Peyer's patch (tissue), 4 donors: ENCODE results near the gene ADPRM. TPM values are rescaled to one million over a fixed set of nuclear protein-coding genes. Genes with fewer than 3 reads are reported as not detected.

Source experiments
- DNase-seq, 3 donors: peaks; one replicate each; pipeline ENCODE4 v3.0.0-alpha.2; 2017 to 2019
- H3K27ac ChIP-seq, 4 donors: fragments of 200-600 bp; sonication (generic); one replicate each; pipeline ENCODE4 v1.5.1; 2016 to 2019
- H3K27me3 ChIP-seq, 2 donors: fragments of 200-600 bp; sonication (generic); one replicate each; pipeline ENCODE4 v1.5.1; 2019
- H3K36me3 ChIP-seq, 3 donors: fragments of 200-600 bp; sonication (generic); one replicate each; pipeline ENCODE4 v1.5.1; 2016 to 2019
- H3K4me1 ChIP-seq, 4 donors: fragments of 200-600 bp; sonication (generic); one replicate each; pipeline ENCODE4 v1.5.1; 2016 to 2019
- H3K4me3 ChIP-seq, 4 donors: fragments of 200-600 bp; sonication (generic); 1 replicate in 3 of 4; 2 replicates in 1 of 4; pipeline ENCODE4 v1.5.1; 2016 to 2019; ENCODE audit warnings: mild to moderate bottlenecking in 1 of 4
- H3K9me3 ChIP-seq, 4 donors: fragments of 200-600 bp; sonication (generic); one replicate each; pipeline ENCODE4 v1.5.1; 2016 to 2019; ENCODE audit warnings: mild to moderate bottlenecking in 1 of 4
- POLR2A ChIP-seq, 2 donors: fragments of 450-650 bp; IDR thresholded peaks; one replicate each; pipeline ENCODE4 v1.5.1; 2017; ENCODE audit warnings: antibody characterized with exemption in 2 of 2, mild to moderate bottlenecking in 2 of 2, moderate library complexity in 2 of 2
- total RNA-seq, 4 donors: library from RNA; depleted of rRNA; stranded (reverse); fragments of >200 nt; gene quantifications; one replicate each; pipeline ENCODE4 v1.1.0, GENCODE V29; 2016
- TF ChIP-seq, protein P1 (sequence below), 6 experiments: fragments of 450-650 bp in 4 of 6; fragments of 200-600 bp in 2 of 6; sonication (generic) in 1 of 6; IDR thresholded peaks; one replicate each; pipeline ENCODE4 v1.5.1; 2017 to 2019; ENCODE audit warnings: antibody characterized with exemption in 6 of 6, mild to moderate bottlenecking in 3 of 6, moderate library complexity in 1 of 6

The ADPRM gene
- total RNA-seq, 4 donors from 2014 or later = 6.5 to 20.6 (median 14.0) TPM

DNA sequence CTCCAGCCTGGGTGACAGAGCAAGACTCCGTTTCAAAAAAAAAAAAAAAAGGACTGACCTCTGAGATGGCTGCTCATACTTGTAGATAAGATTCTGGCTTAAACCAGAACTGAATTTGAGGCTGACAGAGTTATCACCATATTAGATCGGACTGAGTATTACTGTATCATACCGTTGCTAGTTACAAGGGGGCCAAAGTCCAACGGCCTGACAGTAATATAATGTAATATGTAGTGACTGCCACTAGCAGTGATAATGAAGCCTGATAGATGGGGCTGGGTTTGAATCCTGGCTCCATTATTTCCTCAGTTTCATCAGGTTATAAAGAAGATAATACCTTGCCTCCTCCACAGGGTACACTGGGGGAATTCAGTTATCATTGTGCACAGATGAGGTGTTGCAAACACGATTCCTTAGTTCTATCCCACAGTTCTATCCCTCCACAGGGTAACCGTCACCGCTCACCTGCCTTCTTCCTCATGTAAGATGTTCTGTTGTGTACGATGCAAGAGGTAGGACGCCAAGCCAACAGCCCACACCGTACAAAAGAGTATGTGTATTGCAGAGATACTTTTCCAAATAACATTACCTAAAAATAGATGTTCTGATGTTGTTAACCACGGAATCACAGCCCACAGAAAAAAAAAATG is 27.3 kb downstream of the ADPRM start:
- Histone ChIP-seq H3K4me1 (peaks cover 0 to 9% (median 2%) of the 10 kb centered on the region in 4 donors), H3K36me3 (peaks cover 0 to 19% (median 0%) of the 10 kb centered on the region in 3 donors), H3K27me3 (no peaks in the 10 kb centered on the region), H3K9me3 (no peaks in the 10 kb centered on the region), H3K4me3 (no peak overlapping the region), H3K27ac (peak overlapping the region in 3 of 4 donors; percentile 52 to 92 (median 79))
- TF ChIP-seq, protein P1, sequence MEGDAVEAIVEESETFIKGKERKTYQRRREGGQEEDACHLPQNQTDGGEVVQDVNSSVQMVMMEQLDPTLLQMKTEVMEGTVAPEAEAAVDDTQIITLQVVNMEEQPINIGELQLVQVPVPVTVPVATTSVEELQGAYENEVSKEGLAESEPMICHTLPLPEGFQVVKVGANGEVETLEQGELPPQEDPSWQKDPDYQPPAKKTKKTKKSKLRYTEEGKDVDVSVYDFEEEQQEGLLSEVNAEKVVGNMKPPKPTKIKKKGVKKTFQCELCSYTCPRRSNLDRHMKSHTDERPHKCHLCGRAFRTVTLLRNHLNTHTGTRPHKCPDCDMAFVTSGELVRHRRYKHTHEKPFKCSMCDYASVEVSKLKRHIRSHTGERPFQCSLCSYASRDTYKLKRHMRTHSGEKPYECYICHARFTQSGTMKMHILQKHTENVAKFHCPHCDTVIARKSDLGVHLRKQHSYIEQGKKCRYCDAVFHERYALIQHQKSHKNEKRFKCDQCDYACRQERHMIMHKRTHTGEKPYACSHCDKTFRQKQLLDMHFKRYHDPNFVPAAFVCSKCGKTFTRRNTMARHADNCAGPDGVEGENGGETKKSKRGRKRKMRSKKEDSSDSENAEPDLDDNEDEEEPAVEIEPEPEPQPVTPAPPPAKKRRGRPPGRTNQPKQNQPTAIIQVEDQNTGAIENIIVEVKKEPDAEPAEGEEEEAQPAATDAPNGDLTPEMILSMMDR (IDR thresholded peaks at IDR 0.05) = peak in 3 of 6 experiments; percentile 34 to 50 (median 43)
- no peak for TF ChIP-seq POLR2A (IDR thresholded peaks at IDR 0.05)
- DNase-seq = peak in 1 of 3 donors; percentile 92

DNA sequence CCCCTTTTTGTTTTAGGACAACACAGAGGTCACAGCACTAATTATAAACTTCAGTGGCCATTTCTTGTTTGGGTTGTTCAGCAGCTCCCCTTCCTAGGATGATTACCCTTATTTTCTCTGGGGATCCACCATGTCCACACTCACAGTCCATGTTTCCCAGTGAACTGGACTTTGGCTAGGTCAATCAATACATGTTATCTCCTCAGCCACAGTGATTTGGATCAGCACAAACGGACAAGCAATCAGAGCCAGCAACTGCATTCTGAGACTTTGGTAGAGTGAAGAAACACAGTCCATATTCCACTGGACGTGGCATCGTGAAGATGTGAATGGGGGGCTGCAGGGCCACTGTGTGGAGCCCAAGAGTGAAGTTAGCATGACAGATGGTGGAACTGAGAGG is 27.9 kb downstream of the ADPRM start:
- H3K9me3 ChIP-seq = no peaks in the 10 kb centered on the region
- H3K27me3 ChIP-seq = no peaks in the 10 kb centered on the region
- peaks cover 0 to 9% (median 2%) of the 10 kb centered on the region in 4 donors for H3K4me1 ChIP-seq
- peak in 1 of 2 donors; percentile 54 for TF ChIP-seq POLR2A (IDR thresholded peaks at IDR 0.05)
- TF ChIP-seq, protein P1 (IDR thresholded peaks at IDR 0.05) = no peak
- H3K27ac ChIP-seq = peak overlapping the region in 3 of 4 donors; percentile 42 to 74 (median 73)
- H3K4me3 ChIP-seq = no peak overlapping the region
- peaks cover 0 to 19% (median 0%) of the 10 kb centered on the region in 3 donors for H3K36me3 ChIP-seq
- DNase-seq = peak in 1 of 3 donors; percentile 63

DNA sequence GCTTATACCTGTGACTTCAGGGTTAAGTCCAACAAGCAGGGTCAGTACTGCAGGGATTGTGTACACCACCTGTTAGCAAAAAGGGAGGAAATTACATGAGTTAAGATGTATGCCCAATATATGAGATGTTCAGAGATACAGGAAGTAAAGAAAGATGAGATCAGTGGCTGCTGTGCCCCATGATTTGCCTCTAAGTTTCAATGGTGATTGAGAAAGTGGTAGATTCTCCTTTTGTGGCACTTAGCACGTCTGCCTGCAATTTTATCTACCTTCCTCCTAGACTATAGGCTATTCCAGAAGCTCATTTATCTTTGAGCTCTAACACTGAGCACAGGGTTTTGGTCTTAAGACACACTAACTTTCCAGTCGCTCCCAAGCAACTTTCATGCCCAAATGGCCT is 28.8 kb downstream of the ADPRM start:
- H3K36me3 ChIP-seq = peaks cover 0 to 10% (median 0%) of the 10 kb centered on the region in 3 donors
- peak overlapping the region in 3 of 4 donors; percentile 42 to 74 (median 73) for H3K27ac ChIP-seq

DNA sequence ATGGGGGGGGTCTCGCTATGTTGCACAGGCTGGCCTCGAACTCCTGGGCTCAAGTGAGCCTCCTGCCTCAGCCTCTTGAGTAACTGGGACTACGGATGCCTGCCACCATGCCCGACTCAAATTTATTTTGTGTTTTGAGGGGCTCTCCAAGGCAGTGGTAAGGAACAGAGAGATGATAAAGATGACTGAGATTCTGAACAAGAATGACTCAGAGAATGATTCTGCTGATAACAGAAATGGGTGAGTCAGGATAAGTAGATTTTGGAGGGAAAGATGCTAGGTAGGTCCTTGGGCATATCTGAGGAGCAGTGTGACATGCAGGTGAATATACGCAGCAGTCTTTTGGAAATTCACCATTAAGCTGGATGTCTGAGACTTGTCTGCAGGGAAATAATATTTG is 29.8 kb downstream of the ADPRM start:
- H3K27ac ChIP-seq = peak overlapping the region in 1 of 4 donors; percentile 74
- H3K9me3 ChIP-seq = no peaks in the 10 kb centered on the region
- TF ChIP-seq, protein P1 (IDR thresholded peaks at IDR 0.05) = no peak
- no peak for TF ChIP-seq POLR2A (IDR thresholded peaks at IDR 0.05)
- H3K36me3 ChIP-seq = peaks cover 0 to 3% (median 0%) of the 10 kb centered on the region in 3 donors
- no peaks in the 10 kb centered on the region for H3K27me3 ChIP-seq
- no peak overlapping the region for H3K4me3 ChIP-seq
- peaks cover 0 to 25% (median 5%) of the 10 kb centered on the region in 4 donors for H3K4me1 ChIP-seq
- DNase-seq = no peak

More for the DNA sequence above, 28.8 kb downstream of the ADPRM start:
- DNase-seq = no peak
- Histone ChIP-seq H3K4me3 (no peak overlapping the region), H3K9me3 (no peaks in the 10 kb centered on the region), H3K4me1 (peaks cover 0 to 16% (median 3%) of the 10 kb centered on the region in 4 donors), H3K27me3 (no peaks in the 10 kb centered on the region)
- TF ChIP-seq POLR2A (IDR thresholded peaks at IDR 0.05) = no peak
- TF ChIP-seq, protein P1 (IDR thresholded peaks at IDR 0.05) = no peak

DNA sequence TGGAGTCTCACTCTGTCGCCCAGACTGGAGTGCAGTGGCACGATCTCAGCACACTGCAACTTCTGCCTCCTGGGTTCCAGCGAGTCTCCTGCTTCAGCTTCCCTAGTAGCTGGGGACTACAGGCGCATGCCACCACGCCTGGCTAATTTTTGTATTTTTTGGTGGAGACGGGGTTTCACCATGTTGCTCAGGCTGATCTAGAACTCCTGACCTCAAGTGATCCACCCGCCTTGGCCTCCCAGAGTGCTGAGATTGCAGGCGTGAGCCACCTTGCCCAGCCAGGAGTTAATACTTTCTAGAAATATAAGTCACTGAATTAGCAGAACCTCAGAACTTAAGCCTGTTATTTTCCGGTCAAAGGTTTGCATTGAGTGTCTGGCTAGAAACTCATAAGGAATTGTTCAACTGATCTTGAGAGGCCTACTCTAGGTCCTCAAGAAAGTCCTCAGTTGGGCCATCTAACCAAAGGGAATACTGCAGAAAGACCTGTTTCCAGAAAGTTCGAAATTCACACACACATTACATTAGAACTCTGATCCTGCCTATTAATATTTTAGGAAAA is 31.0 kb downstream of the ADPRM start:
- peaks cover 0 to 25% (median 7%) of the 10 kb centered on the region in 4 donors for H3K4me1 ChIP-seq
- H3K9me3 ChIP-seq = no peaks in the 10 kb centered on the region
- H3K4me3 ChIP-seq = peak overlapping the region in 1 of 4 donors; percentile 68
- H3K36me3 ChIP-seq = no peaks in the 10 kb centered on the region
- H3K27ac ChIP-seq = peak overlapping the region in 3 of 4 donors; percentile 88 to 93 (median 92)
- H3K27me3 ChIP-seq = no peaks in the 10 kb centered on the region
- peak in 1 of 3 donors; percentile 44 for DNase-seq
- TF ChIP-seq, protein P1 (IDR thresholded peaks at IDR 0.05) = no peak
- TF ChIP-seq POLR2A (IDR thresholded peaks at IDR 0.05) = no peak
